Thyroid gland (tissue), 4 donors: ENCODE measurements around the gene CS.

Experiments
- CTCF ChIP-seq, 6 experiments: fragments of 200-600 bp in 3 of 6; fragments of 450-650 bp in 3 of 6; sonication (generic) in 3 of 6; IDR thresholded peaks; one replicate each; pipeline ENCODE4 v1.5.1; 2016 to 2019; ENCODE audit warnings: antibody characterized with exemption in 6 of 6, mild to moderate bottlenecking in 2 of 6, inconsistent platforms in 1 of 6, moderate library complexity in 1 of 6
- POLR2A ChIP-seq, 2 donors: fragments of 450-650 bp; IDR thresholded peaks; one replicate each; pipeline ENCODE4 v1.6.1; 2017; ENCODE audit warnings: antibody characterized with exemption in 2 of 2, mild to moderate bottlenecking in 2 of 2, moderate library complexity in 1 of 2

- TF ChIP-seq POLR2A (IDR thresholded peaks at IDR 0.05) = no peak
- no peak for TF ChIP-seq CTCF (IDR thresholded peaks at IDR 0.05)
Measured at GRCh38 chr12:56237552-56237951, 62.6 kb downstream of the CS start.
